GM12878 (cell line): ENCODE results near the gene RRAD. TPM values are rescaled to one million over a fixed set of nuclear protein-coding genes. Genes with fewer than 3 reads are reported as not detected.
A peak's percentile ranks its signal among the peaks of the same experiment; 100 is the strongest.

ENCODE experiments used
- ATAC-seq: fragments of 200-7000 bp; cut with Tn5 transposase; 3 replicates; pipeline ENCODE4 v1.9.1; 2020; ENCODE audit warnings: mild to moderate bottlenecking, moderate library complexity
- BruUV-seq: library from RNA; stranded (reverse); fragments of 400-500 nt; replicated peaks from 2 replicates; lab custom pipeline; 2021; lab: Mats Ljungman, UMichigan
- CTCF ChIA-PET: fragments of 300-600 bp; sonication (Branson Sonifier 250); formaldehyde crosslinking; extraction: SDS; loops from one replicate; lab custom pipeline; 2021; ENCODE audit warnings: inconsistent platforms; lab: Yijun Ruan, JAX
- POLR2A ChIA-PET: fragments of 350-600 bp; formaldehyde crosslinking; extraction: SDS; loops from one replicate; lab custom pipeline; 2021; ENCODE audit warnings: inconsistent platforms; lab: Charles Lee
- RAD21 ChIA-PET: fragments of 300-600 bp; sonication (Branson Sonifier 250); formaldehyde crosslinking; loops from one replicate; lab custom pipeline; 2023; ENCODE audit warnings: antibody characterized with exemption; ENCODE audit not compliant: unreplicated experiment; lab: Charles Lee
- SMC1A ChIA-PET: fragments of 300-600 bp; sonication (Branson Sonifier 250); formaldehyde crosslinking; loops from one replicate; lab custom pipeline; 2023; ENCODE audit not compliant: unreplicated experiment, uncharacterized antibody; lab: Charles Lee
- DNase-seq: peaks from one replicate; pipeline ENCODE4 v3.0.0-alpha.2; 2011; ENCODE audit warnings: low read depth, low spot score
- FAIRE-seq: peaks from 3 replicates; lab custom pipeline; 2011; peaks lifted over from hg19 to GRCh38; lab: Jason Lieb, UNC
- H2AFZ ChIP-seq: 2 replicates; pipeline ENCODE4 v1.6.0; 2011; ENCODE audit warnings: low read depth, low read length, control low read depth; ENCODE audit not compliant: control insufficient read depth
- H3K27ac ChIP-seq: 2 replicates; pipeline ENCODE4 v1.5.1; 2011; ENCODE audit warnings: control low read depth; ENCODE audit not compliant: control insufficient read depth, insufficient read depth
- H3K27me3 ChIP-seq, 2 experiments: replicated peaks in 1 of 2; 2 replicates each; pipeline versions ENCODE4 v1.6.0 to v1.6.1; 2011; ENCODE audit warnings: low read length in 1 of 2; ENCODE audit not compliant: control insufficient read depth in 2 of 2, insufficient read depth in 2 of 2
- H3K36me3 ChIP-seq, 2 experiments: 2 replicates each; pipeline ENCODE4 v1.5.1; 2011; ENCODE audit warnings: low read length in 1 of 2; ENCODE audit not compliant: control insufficient read depth in 2 of 2, insufficient read depth in 2 of 2
- H3K4me1 ChIP-seq: 2 replicates; pipeline ENCODE4 v1.6.1; 2011; ENCODE audit warnings: mild to moderate bottlenecking, low read length, moderate library complexity, mixed read lengths; ENCODE audit not compliant: control insufficient read depth, insufficient read depth
- H3K4me2 ChIP-seq: 2 replicates; pipeline ENCODE4 v1.6.0; 2011; ENCODE audit warnings: control low read depth; ENCODE audit not compliant: control insufficient read depth, insufficient read depth
- H3K4me3 ChIP-seq: fragments of 200-600 bp; sonication (generic); 2 replicates; pipeline ENCODE4 v1.5.1; 2016
- H3K79me2 ChIP-seq: 2 replicates; pipeline ENCODE4 v1.6.0; 2011; ENCODE audit warnings: low read length; ENCODE audit not compliant: control insufficient read depth, insufficient read depth
- H3K9ac ChIP-seq: 2 replicates; pipeline ENCODE4 v1.8.0; 2011; ENCODE audit warnings: low read length, control low read depth, mixed read lengths; ENCODE audit not compliant: control insufficient read depth, insufficient read depth
- H3K9me3 ChIP-seq: replicated peaks from 3 replicates; pipeline ENCODE4 v1.5.1; 2011; ENCODE audit warnings: mild to moderate bottlenecking, low read length; ENCODE audit not compliant: control insufficient read depth, insufficient read depth
- H4K20me1 ChIP-seq: 2 replicates; pipeline ENCODE4 v1.6.0; 2011; ENCODE audit not compliant: control insufficient read depth, insufficient read depth
- BMI1 ChIP-seq: fragments of 450-650 bp; IDR thresholded peaks from 2 replicates; pipeline ENCODE4 v1.6.1; 2016; ENCODE audit warnings: mild to moderate bottlenecking, moderate library complexity, borderline replicate concordance
- CREM ChIP-seq: IDR thresholded peaks from 2 replicates; pipeline ENCODE4 v1.6.1; 2014; ENCODE audit warnings: antibody characterized with exemption, low read depth
- EED ChIP-seq: sonication (generic); IDR thresholded peaks from 2 replicates; pipeline ENCODE4 v1.6.1; 2016; ENCODE audit warnings: antibody characterized with exemption, low read depth
- HCFC1 ChIP-seq: fragments of 150-350 bp; IDR thresholded peaks from 2 replicates; pipeline ENCODE4 v1.6.1; 2014; ENCODE audit warnings: low read length
- KLF5 ChIP-seq: fragments of 450-650 bp; IDR thresholded peaks from 2 replicates; pipeline ENCODE4 v1.6.1; 2014; ENCODE audit warnings: mild to moderate bottlenecking; ENCODE audit not compliant: partially characterized antibody
- NR2C1 ChIP-seq: fragments of 450-650 bp; IDR thresholded peaks from 2 replicates; pipeline ENCODE4 v1.6.1; 2017; ENCODE audit warnings: antibody characterized with exemption, mild to moderate bottlenecking, moderate library complexity
- RUNX3 ChIP-seq: IDR thresholded peaks from 2 replicates; pipeline ENCODE4 v1.6.1; 2012; ENCODE audit warnings: low read length, inconsistent platforms
- SIN3A ChIP-seq: IDR thresholded peaks from 2 replicates; pipeline ENCODE4 v1.6.1; 2012; ENCODE audit warnings: low read depth, low read length, improper control_type of control experiment
- TARDBP ChIP-seq: IDR thresholded peaks from 2 replicates; pipeline ENCODE4 v1.6.1; 2016; ENCODE audit warnings: borderline replicate concordance
- WGBS: methylation state at CpG from one replicate; pipeline ENCODE4 v1.1.6; 2016; ENCODE audit warnings: low lambda C conversion rate; ENCODE audit not compliant: insufficient replicate concordance, insufficient coverage; ENCODE audit errors: missing lambda C conversion rate; 5-methylcytosine and 5-hydroxymethylcytosine counted together
- in situ Hi-C: fragments of 300-500 bp; cut with MboI; formaldehyde crosslinking; loops from 9 replicates; pipeline ENCODE4 v1.14.3; 2018; ENCODE audit warnings: mixed read lengths
- intact Hi-C: fragments of 100-400 bp; cut with micrococcal nuclease; formaldehyde crosslinking; loops from one replicate; pipeline ENCODE4 v1.14.2; 2022; ENCODE audit not compliant: unreplicated experiment
- polyA plus RNA-seq, 11 experiments: library from polyadenylated mRNA; depleted of rRNA in 4 of 11; unstranded in 6 of 11; stranded (reverse) in 5 of 11; fragments of >200 nt; fragmentation: Nextera tagmentation in 4 of 11; fragmentation: Illumina TruSeq in 1 of 11; extraction: Ambion mirVana in 4 of 11; extraction: Trizol in 1 of 11; gene quantifications; 1 replicate in 1 of 11; 2 replicates in 10 of 11; pipeline versions ENCODE4 v1.2.1 to v1.2.3, GENCODE V29; 2011 to 2016; ENCODE audit warnings: inconsistent platforms in 2 of 11, missing spikeins in 2 of 11, low read depth in 1 of 11
- total RNA-seq, 4 experiments: library from RNA; depleted of rRNA in 3 of 4; stranded (reverse); fragments of >200 nt in 3 of 4; fragmentation: Illumina TruSeq in 1 of 4; extraction: Trizol in 1 of 4; gene quantifications; 2 replicates each; pipeline versions ENCODE4 v1.2.1 to v1.2.3, GENCODE V29; 2013 to 2021
- TF ChIP-seq, protein P1 (sequence below): fragments of 450-650 bp; formaldehyde crosslinking; IDR thresholded peaks from 2 replicates; pipeline ENCODE4 v1.4.0; 2022; ENCODE audit warnings: mild to moderate bottlenecking, moderate library complexity
- TF ChIP-seq, protein P2 (sequence below): fragments of 450-650 bp; IDR thresholded peaks from 2 replicates; pipeline ENCODE4 v1.6.1; 2014; ENCODE audit warnings: mild to moderate bottlenecking
- TF ChIP-seq, protein P3 (sequence below): IDR thresholded peaks from 2 replicates; pipeline ENCODE4 v1.6.1; 2012; ENCODE audit warnings: low read length, inconsistent platforms
- TF ChIP-seq, protein P4 (sequence below): fragments of 450-650 bp; IDR thresholded peaks from 2 replicates; pipeline ENCODE4 v1.6.1; 2016; ENCODE audit warnings: mild to moderate bottlenecking, moderate library complexity, borderline replicate concordance

RRAD gene
- total and polyA plus RNA-seq, 10 of the 15 experiments (the other 5 are each of a cell fraction or from before 2014, with no cell fraction given): 0.11 to 8.5 (median 2.8) TPM

DNA sequence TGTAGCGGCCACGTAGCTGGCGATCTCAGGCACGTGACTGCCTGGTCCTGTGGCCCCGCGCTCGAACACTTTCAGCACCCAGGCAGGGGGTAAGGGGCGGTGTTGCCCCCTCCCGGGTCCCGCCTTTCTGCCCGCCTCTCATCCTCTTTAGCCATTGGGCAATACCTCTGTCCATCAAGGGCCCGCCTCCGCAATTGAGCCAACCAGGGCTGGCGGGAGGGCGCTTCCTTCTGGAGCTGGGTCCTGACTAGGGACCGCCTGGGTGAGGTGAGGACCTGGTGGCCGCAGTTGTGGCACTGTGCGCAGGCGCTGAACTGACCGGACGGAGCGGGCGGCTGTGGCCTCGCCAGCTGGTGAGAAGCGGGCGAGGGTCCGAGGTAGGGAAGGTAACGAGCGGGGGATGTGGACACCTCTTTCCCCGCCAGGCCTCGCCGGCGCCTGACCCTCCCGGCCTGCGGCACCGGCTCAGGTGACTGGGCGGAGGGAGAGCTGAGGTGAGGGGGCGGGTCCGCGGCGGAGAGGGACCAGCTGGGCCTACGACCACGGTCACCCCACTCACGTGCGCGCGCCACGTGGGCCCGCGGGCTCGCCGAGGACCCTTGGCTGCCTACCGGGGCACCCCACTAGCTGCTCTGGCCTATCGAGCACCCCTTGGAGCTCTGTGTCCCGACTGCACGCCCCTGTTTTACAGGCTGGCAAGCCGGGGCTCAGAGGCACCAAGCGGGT is 44.9 kb downstream of the RRAD start, which contains the start of gene PDP2 (continued):
- TF ChIP-seq, protein P1, sequence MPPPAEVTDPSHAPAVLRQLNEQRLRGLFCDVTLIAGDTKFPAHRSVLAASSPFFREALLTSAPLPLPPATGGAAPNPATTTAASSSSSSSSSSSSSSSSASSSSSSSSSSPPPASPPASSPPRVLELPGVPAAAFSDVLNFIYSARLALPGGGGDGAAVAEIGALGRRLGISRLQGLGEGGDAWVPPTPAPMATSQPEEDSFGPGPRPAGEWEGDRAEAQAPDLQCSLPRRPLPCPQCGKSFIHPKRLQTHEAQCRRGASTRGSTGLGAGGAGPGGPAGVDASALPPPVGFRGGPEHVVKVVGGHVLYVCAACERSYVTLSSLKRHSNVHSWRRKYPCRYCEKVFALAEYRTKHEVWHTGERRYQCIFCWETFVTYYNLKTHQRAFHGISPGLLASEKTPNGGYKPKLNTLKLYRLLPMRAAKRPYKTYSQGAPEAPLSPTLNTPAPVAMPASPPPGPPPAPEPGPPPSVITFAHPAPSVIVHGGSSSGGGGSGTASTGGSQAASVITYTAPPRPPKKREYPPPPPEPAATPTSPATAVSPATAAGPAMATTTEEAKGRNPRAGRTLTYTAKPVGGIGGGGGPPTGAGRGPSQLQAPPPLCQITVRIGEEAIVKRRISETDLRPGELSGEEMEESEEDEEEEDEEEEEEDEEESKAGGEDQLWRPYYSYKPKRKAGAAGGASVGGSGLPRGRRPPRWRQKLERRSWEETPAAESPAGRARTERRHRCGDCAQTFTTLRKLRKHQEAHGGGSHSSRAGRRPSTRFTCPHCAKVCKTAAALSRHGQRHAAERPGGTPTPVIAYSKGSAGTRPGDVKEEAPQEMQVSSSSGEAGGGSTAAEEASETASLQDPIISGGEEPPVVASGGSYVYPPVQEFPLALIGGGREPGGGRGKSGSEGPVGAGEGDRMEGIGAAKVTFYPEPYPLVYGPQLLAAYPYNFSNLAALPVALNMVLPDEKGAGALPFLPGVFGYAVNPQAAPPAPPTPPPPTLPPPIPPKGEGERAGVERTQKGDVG (CRISPR knock-in tag): no peak
- TF ChIP-seq HCFC1 (no peak), KLF5 (no peak), SIN3A (peak; percentile 88), CREM (peak; percentile 34; the same call in 1 of the 2 replicates), TARDBP (no peak), BMI1 (no peak)

DNA sequence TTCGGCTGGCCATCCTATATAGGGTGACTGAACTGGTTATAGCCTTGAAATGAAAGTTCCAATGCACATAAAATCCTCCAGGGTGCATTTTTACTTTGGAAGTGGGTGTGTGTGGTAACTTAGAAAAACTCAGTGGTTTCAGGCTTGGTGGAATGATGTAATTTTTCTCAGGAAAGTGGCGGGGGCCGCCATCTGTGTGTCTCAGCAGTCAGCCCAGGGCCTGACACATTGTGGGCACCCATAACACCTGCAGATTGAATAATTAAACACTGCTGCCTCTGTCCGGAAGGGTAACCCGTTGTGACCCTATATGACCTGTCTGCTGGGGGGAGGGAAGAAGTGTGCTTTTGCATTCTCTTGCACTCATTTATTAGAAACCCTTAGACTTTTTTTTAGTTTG is 47.3 kb downstream of the RRAD start:
- 21% methylated on average over 5 of the region's 5 CpGs for WGBS
- Histone ChIP-seq H3K36me3 (no peaks in the 10 kb centered on the region), H3K79me2 (peaks cover 11% of the 10 kb centered on the region), H3K9ac (no peak overlapping the region), H3K4me2 (peak overlapping the region; percentile 7; the same call in 1 of the 2 replicates), H2AFZ (peak overlapping the region; percentile 58), H3K27ac (no peak overlapping the region), H3K4me1 (peaks cover 27% of the 10 kb centered on the region), H3K27me3 (no peaks in the 10 kb centered on the region), H4K20me1 (no peaks in the 10 kb centered on the region), H3K4me3 (no peak overlapping the region), H3K9me3 (no peaks in the 10 kb centered on the region)
- SMC1A ChIA-PET: no interaction called here
- in situ Hi-C loops: no loop called here
- DNase-seq (no peak), FAIRE-seq (no peak), ATAC-seq (peak; percentile 12)
- intact Hi-C loops: no loop called here
- RAD21 ChIA-PET: no interaction called here
- POLR2A ChIA-PET: no interaction called here
- CTCF ChIA-PET: interaction anchor here (0.9 to 1.5 kb wide), 2 partner anchors 10 to 47 kb away, joined by 4 to 5 read pairs; partner anchors contain the start of gene NAE1
- BruUV-seq: no TSS peak
- TF ChIP-seq, protein P2, sequence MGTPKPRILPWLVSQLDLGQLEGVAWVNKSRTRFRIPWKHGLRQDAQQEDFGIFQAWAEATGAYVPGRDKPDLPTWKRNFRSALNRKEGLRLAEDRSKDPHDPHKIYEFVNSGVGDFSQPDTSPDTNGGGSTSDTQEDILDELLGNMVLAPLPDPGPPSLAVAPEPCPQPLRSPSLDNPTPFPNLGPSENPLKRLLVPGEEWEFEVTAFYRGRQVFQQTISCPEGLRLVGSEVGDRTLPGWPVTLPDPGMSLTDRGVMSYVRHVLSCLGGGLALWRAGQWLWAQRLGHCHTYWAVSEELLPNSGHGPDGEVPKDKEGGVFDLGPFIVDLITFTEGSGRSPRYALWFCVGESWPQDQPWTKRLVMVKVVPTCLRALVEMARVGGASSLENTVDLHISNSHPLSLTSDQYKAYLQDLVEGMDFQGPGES: no peak
- TF ChIP-seq, protein P3, sequence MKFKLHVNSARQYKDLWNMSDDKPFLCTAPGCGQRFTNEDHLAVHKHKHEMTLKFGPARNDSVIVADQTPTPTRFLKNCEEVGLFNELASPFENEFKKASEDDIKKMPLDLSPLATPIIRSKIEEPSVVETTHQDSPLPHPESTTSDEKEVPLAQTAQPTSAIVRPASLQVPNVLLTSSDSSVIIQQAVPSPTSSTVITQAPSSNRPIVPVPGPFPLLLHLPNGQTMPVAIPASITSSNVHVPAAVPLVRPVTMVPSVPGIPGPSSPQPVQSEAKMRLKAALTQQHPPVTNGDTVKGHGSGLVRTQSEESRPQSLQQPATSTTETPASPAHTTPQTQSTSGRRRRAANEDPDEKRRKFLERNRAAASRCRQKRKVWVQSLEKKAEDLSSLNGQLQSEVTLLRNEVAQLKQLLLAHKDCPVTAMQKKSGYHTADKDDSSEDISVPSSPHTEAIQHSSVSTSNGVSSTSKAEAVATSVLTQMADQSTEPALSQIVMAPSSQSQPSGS: peak; percentile 59; the same call in 1 of the 2 replicates
- TF ChIP-seq NR2C1: peak; percentile 31; the same call in 1 of the 2 replicates
- TF ChIP-seq, protein P4, sequence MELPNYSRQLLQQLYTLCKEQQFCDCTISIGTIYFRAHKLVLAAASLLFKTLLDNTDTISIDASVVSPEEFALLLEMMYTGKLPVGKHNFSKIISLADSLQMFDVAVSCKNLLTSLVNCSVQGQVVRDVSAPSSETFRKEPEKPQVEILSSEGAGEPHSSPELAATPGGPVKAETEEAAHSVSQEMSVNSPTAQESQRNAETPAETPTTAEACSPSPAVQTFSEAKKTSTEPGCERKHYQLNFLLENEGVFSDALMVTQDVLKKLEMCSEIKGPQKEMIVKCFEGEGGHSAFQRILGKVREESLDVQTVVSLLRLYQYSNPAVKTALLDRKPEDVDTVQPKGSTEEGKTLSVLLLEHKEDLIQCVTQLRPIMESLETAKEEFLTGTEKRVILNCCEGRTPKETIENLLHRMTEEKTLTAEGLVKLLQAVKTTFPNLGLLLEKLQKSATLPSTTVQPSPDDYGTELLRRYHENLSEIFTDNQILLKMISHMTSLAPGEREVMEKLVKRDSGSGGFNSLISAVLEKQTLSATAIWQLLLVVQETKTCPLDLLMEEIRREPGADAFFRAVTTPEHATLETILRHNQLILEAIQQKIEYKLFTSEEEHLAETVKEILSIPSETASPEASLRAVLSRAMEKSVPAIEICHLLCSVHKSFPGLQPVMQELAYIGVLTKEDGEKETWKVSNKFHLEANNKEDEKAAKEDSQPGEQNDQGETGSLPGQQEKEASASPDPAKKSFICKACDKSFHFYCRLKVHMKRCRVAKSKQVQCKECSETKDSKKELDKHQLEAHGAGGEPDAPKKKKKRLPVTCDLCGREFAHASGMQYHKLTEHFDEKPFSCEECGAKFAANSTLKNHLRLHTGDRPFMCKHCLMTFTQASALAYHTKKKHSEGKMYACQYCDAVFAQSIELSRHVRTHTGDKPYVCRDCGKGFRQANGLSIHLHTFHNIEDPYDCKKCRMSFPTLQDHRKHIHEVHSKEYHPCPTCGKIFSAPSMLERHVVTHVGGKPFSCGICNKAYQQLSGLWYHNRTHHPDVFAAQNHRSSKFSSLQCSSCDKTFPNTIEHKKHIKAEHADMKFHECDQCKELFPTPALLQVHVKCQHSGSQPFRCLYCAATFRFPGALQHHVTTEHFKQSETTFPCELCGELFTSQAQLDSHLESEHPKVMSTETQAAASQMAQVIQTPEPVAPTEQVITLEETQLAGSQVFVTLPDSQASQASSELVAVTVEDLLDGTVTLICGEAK: no peak
- TF ChIP-seq RUNX3: peak; percentile 78
- TF ChIP-seq EED: peak; percentile 69
